Globus pallidus (tissue), 1 donor: ENCODE measurements around the gene SRP54.
"Not testable (repeated sequence)": the region's sequence is repeated elsewhere in the genome, so short reads cannot be mapped to it uniquely, and the experiment has no call there.

Source experiments
- DNase-seq: peaks from one replicate; pipeline ENCODE4 v3.0.0-alpha.2; 2015; ENCODE audit warnings: low spot score

Gene SRP54

GRCh38 chr14:34983786-34984185 is 994 bp downstream of the SRP54 start:
- no peak for DNase-seq

- no peak for DNase-seq
These were observed 2.9 kb downstream of the SRP54 start for GRCh38 chr14:34985740-34986139.

GRCh38 chr14:34987180-34987579 is 4.4 kb downstream of the SRP54 start:
- DNase-seq, result no peak

- no peak for DNase-seq
These were observed 7.0 kb downstream of the SRP54 start for GRCh38 chr14:34989762-34990161.

GRCh38 chr14:34993426-34993825 is 10.6 kb downstream of the SRP54 start:
- DNase-seq, result no peak

GRCh38 chr14:34994668-34995067 is 11.9 kb downstream of the SRP54 start:
- DNase-seq, result no peak

- no peak for DNase-seq
These were observed 15.0 kb downstream of the SRP54 start for GRCh38 chr14:34997762-34998161.

GRCh38 chr14:34999500-34999899 is 16.7 kb downstream of the SRP54 start:
- DNase-seq, result no peak

GRCh38 chr14:35001621-35002020 is 18.8 kb downstream of the SRP54 start:
- DNase-seq, result no peak

GRCh38 chr14:35004839-35005238 is 22.0 kb downstream of the SRP54 start:
- DNase-seq, result no peak

- DNase-seq, result no peak
These were observed 33.8 kb downstream of the SRP54 start for GRCh38 chr14:35016568-35016967.

GRCh38 chr14:35020713-35021112 is 37.9 kb downstream of the SRP54 start:
- DNase-seq, result no peak

GRCh38 chr14:35028435-35028834 is 45.6 kb downstream of the SRP54 start:
- no peak for DNase-seq

GRCh38 chr14:35032562-35032961 is 49.8 kb downstream of the SRP54 start:
- no peak for DNase-seq

GRCh38 chr14:35034440-35034833 is 51.6 kb downstream of the SRP54 start:
- DNase-seq, result no peak

- DNase-seq, result not testable (repeated sequence)
These were observed 52.3 kb downstream of the SRP54 start for GRCh38 chr14:35034944-35035554.

GRCh38 chr14:35038312-35038711 is 55.5 kb downstream of the SRP54 start:
- not testable (repeated sequence) for DNase-seq

- DNase-seq, result no peak
These were observed 59.8 kb downstream of the SRP54 start for GRCh38 chr14:35042632-35043031.

- no peak for DNase-seq
These were observed 60.3 kb downstream of the SRP54 start for GRCh38 chr14:35043046-35043445.

GRCh38 chr14:35044939-35045797 is 62.4 kb downstream of the SRP54 start:
- DNase-seq, result peak; percentile 80

- no peak for DNase-seq
These were observed 62.9 kb downstream of the SRP54 start for GRCh38 chr14:35045798-35046047.

- DNase-seq, result peak; percentile 98
These were observed 63.4 kb downstream of the SRP54 start, which contains the start of gene FAM177A1 for GRCh38 chr14:35046048-35046750. Gene FAM177A1, plus strand, starts transcription at chr14:35046272. Its CDS starts 192 bp downstream, at chr14:35046464.
